GM19023 (cell line): Measurements from ENCODE around the gene LRCOL1.

ENCODE experiments used
- ATAC-seq: cut with Tn5 transposase; IDR thresholded peaks from one replicate; pipeline ENCODE4 v1.9.1; 2021; ENCODE audit warnings: mild to moderate bottlenecking, moderate library complexity; ENCODE audit not compliant: unreplicated experiment

Gene LRCOL1

GRCh38 chr12:132568826-132569480 is 41.4 kb downstream of the LRCOL1 start:
- ATAC-seq: no peak

- ATAC-seq: no peak
These were observed 42.1 kb downstream of the LRCOL1 start for GRCh38 chr12:132568301-132568700.

GRCh38 chr12:132566516-132567131 is 43.8 kb downstream of the LRCOL1 start:
- no peak for ATAC-seq

GRCh38 chr12:132565365-132565764 is 45.0 kb downstream of the LRCOL1 start:
- ATAC-seq: no peak

- no peak for ATAC-seq
These were observed 46.5 kb downstream of the LRCOL1 start for GRCh38 chr12:132563911-132564310.

GRCh38 chr12:132562489-132563021 is 47.8 kb downstream of the LRCOL1 start:
- ATAC-seq: no peak

- ATAC-seq: no peak
These were observed 48.8 kb downstream of the LRCOL1 start for GRCh38 chr12:132561427-132562156.

GRCh38 chr12:132560614-132561426 is 49.6 kb downstream of the LRCOL1 start:
- ATAC-seq: no peak

GRCh38 chr12:132560364-132560613 is 50.1 kb downstream of the LRCOL1 start:
- no peak for ATAC-seq

- ATAC-seq: no peak
These were observed 50.6 kb downstream of the LRCOL1 start for GRCh38 chr12:132559652-132560363.

- no peak for ATAC-seq
These were observed 51.3 kb downstream of the LRCOL1 start for GRCh38 chr12:132558861-132559623.

GRCh38 chr12:132558042-132558856 is 52.1 kb downstream of the LRCOL1 start:
- no peak for ATAC-seq

- no peak for ATAC-seq
These were observed 52.9 kb downstream of the LRCOL1 start for GRCh38 chr12:132557291-132558015.

- ATAC-seq: no peak
These were observed 53.6 kb downstream of the LRCOL1 start for GRCh38 chr12:132556801-132557200.

GRCh38 chr12:132556216-132556615 is 54.2 kb downstream of the LRCOL1 start:
- no peak for ATAC-seq

GRCh38 chr12:132555686-132556085 is 54.7 kb downstream of the LRCOL1 start:
- ATAC-seq: no peak

GRCh38 chr12:132554845-132555630 is 55.3 kb downstream of the LRCOL1 start:
- ATAC-seq: no peak
